Measurements from ENCODE around the gene CNTF.

Gene CNTF

GRCh38 chr11:58645854-58646253, 23.4 kb downstream of the CNTF start:
- no peak for DNase-seq

DNA sequence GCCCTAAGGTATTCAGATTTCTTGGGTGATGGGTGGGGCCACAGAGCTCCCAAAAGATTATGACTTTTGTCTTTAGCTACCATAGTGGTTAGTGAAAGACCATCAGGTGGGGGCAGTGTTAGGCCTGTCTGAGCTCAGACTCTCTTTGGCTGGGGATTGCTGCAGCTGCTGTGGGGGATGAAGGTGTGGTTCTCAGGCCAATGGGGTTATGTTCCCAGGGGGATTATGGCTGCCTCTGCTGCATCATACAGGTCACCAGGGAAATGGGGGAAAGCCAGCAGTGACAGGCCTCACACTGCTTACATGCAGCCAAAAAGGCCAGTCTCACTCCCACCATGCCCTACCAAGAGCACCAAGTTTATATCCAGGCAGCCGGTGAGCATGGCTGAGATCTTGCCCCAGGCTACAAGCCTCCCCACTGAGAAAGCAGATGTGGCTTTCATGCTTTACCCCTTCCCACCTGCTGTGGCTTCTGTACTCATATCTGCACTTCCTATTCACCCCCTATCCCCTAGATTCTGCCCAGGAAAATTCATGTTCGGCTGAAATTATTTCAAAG, 24.8 kb downstream of the CNTF start:
- DNase-seq, result no peak

- no peak for DNase-seq
Observed at GRCh38 chr11:58647866-58648265, 25.4 kb downstream of the CNTF start.

- no peak for DNase-seq
Observed at GRCh38 chr11:58649623-58650022, 27.2 kb downstream of the CNTF start.

- no peak for DNase-seq
Observed at GRCh38 chr11:58650496-58650895, 28.0 kb downstream of the CNTF start.

GRCh38 chr11:58652726-58653280, 30.3 kb downstream of the CNTF start:
- no peak for DNase-seq

- peak; percentile 52 to 63 (median 62) for DNase-seq
Observed at GRCh38 chr11:58654079-58654907, 31.8 kb downstream of the CNTF start.

GRCh38 chr11:58654908-58655296, 32.4 kb downstream of the CNTF start:
- no peak for DNase-seq

DNA sequence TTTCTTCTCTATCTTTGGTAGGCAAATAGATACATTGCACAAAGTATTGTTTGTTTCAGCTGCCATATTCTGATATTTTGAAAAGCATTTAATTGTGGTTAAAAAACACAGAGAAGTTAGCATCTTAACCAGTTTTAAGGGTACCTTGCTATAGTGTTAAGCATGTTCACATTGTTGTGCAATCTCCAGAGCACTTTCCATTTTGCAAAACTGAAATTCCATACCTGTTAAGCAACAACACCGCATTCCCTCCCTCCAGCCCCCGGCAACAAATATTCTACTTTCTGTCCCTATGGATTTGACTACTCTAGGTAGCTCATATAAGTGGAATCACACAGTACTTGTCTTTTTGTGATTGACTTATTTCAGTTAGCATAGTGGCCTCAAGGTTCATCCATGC, 33.9 kb downstream of the CNTF start:
- DNase-seq, result no peak

DNA sequence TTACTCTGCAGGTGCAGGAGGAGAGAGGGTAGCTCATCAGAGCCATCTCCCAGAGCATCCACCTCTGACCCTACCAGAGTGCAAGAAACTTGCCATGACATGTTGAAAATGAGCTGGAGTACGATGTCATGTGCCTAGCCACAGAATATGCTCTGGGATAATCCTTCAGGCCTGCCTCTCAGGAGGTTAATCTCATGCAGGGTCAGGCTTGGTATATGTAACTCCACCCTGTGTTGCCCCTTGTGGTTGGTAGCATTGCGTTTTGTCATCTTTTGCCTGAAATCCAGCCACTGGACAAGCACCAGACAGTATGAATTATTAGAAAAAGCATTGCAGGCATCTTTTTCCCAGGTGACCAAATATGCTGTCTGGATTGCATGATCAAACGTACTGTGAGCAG, 36.2 kb downstream of the CNTF start:
- no peak for DNase-seq

DNA sequence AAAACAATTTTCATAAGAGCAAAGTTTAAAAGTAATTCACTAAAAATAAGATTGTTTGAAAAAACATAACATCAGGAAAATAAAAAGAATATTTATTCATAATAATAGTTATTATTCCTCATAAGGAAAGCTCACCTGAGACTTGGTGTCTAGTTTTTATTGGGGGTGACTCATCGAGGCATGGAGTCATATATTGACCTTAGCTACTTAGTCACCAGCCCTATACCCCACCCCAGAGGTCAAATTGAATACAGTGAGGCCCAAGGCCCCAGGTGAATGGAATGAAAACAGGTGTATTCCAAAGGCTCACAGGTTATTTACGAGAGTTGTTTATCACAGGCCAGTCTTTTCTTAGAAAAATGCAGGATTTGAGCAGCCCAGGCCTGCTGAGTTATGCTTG, 36.9 kb downstream of the CNTF start:
- DNase-seq, result no peak

GRCh38 chr11:58659910-58660570, 37.6 kb downstream of the CNTF start:
- DNase-seq, result no peak

- no peak for DNase-seq
Observed at GRCh38 chr11:58671983-58672633, 49.6 kb downstream of the CNTF start.

GRCh38 chr11:58674609-58675008, 52.1 kb downstream of the CNTF start:
- no peak for DNase-seq

Measured in activated CD4-positive, CD25-positive, alpha-beta regulatory T cell (primary cell).